ENCODE measurements around the gene RNLS.

GRCh38 chr10:88482220-88482619 is 100.9 kb downstream of the RNLS start:
- TF ChIP-seq EZH2 (IDR thresholded peaks at IDR 0.05; ENCODE audit: borderline replicate concordance, low read depth, low read length, poor library complexity, severe bottlenecking), result no peak
- TF ChIP-seq, protein P1, sequence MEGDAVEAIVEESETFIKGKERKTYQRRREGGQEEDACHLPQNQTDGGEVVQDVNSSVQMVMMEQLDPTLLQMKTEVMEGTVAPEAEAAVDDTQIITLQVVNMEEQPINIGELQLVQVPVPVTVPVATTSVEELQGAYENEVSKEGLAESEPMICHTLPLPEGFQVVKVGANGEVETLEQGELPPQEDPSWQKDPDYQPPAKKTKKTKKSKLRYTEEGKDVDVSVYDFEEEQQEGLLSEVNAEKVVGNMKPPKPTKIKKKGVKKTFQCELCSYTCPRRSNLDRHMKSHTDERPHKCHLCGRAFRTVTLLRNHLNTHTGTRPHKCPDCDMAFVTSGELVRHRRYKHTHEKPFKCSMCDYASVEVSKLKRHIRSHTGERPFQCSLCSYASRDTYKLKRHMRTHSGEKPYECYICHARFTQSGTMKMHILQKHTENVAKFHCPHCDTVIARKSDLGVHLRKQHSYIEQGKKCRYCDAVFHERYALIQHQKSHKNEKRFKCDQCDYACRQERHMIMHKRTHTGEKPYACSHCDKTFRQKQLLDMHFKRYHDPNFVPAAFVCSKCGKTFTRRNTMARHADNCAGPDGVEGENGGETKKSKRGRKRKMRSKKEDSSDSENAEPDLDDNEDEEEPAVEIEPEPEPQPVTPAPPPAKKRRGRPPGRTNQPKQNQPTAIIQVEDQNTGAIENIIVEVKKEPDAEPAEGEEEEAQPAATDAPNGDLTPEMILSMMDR (conservative IDR thresholded peaks at IDR 0.05; ENCODE audit: low read depth, low read length), result no peak

Data from A673 (cell line).